Measurements from ENCODE around the gene UTP15. TPM values are rescaled to one million over a fixed set of nuclear protein-coding genes. Genes with fewer than 3 reads are reported as not detected.
A peak's percentile ranks its signal among the peaks of the same experiment; 100 is the strongest.

UTP15 gene
- total RNA-seq, 1 experiment from 2014 or later = 20.8 TPM

- DNase-seq (ENCODE audit: low spot score) = no peak
Observed at GRCh38 chr5:73623060-73623459, 57.5 kb downstream of the UTP15 start.

- DNase-seq (ENCODE audit: low spot score) = no peak
Observed at GRCh38 chr5:73623901-73624404, 58.4 kb downstream of the UTP15 start.

- no peak for DNase-seq (ENCODE audit: low spot score)
Observed at GRCh38 chr5:73624888-73625287, 59.3 kb downstream of the UTP15 start.

- no peak for DNase-seq (ENCODE audit: low spot score)
Observed at GRCh38 chr5:73625372-73625943, 59.9 kb downstream of the UTP15 start.

GRCh38 chr5:73625944-73626811, 60.6 kb downstream of the UTP15 start, which contains the start of gene ARHGEF28:
Gene ARHGEF28, plus strand, starts transcription at chr5:73626196. Its CDS starts 58,656 bp downstream, at chr5:73684852.
- peak; percentile 30 for DNase-seq (ENCODE audit: low spot score)

- DNase-seq (ENCODE audit: low spot score) = no peak
Observed at GRCh38 chr5:73626814-73627313, 61.3 kb downstream of the UTP15 start.

- no peak for DNase-seq (ENCODE audit: low spot score)
Observed at GRCh38 chr5:73629456-73629855, 63.9 kb downstream of the UTP15 start.

- DNase-seq (ENCODE audit: low spot score) = no peak
Observed at GRCh38 chr5:73630765-73631164, 65.2 kb downstream of the UTP15 start.

- no peak for DNase-seq (ENCODE audit: low spot score)
Observed at GRCh38 chr5:73631500-73631899, 66.0 kb downstream of the UTP15 start.

Other genes with a start within 250 kb of the UTP15 start
- 5.2 and 5.4 TPM in 2 replicates for gene FOXD1, start 117.0 kb upstream of the UTP15 start, total RNA-seq (2014; rRNA removed; shearing (Covaris generic))
- gene BTF3, start 67.3 kb upstream of the UTP15 start, total RNA-seq (2014; rRNA removed; shearing (Covaris generic)) = 423 and 608 TPM in 2 replicates
- 10.8 and 11.7 TPM in 2 replicates for gene ANKRA2, start 104 bp upstream of the UTP15 start, total RNA-seq (2014; rRNA removed; shearing (Covaris generic))
- gene ARHGEF28, start 60.5 kb downstream of the UTP15 start, total RNA-seq (2014; rRNA removed; shearing (Covaris generic)) = 1.7 and 3.1 TPM in 2 replicates

Data from H4 (cell line).